HuH-7.5 (cell line): ENCODE measurements around the gene PRKCD.

Source experiments
- DNase-seq: peaks from one replicate; pipeline ENCODE4 v3.0.0; 2011; ENCODE audit warnings: low spot score

Gene PRKCD

DNA sequence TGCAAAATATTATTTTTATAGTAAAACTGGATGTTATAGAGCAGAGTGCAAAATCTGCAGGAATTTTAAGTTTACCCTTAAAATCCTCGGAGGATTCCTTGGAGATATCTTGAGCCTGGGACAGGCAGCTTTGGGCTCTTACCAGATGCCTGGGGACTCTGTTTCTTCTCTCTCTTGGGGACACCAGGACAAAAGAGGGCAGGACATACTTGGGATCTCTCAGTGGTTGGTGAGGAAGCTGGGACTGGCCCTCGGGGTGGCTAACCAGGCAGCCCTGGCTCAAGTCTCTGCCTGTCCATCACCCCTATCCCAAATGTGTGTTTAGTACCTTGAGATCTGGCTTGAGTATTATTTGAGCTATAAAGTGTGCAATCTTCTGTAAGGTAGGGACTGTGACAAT, 56.2 kb downstream of the PRKCD start:
- no peak for DNase-seq

GRCh38 chr3:53218131-53218530, 57.1 kb downstream of the PRKCD start:
- no peak for DNase-seq

- peak; percentile 68 for DNase-seq
Observed at GRCh38 chr3:53219895-53220483, 59.0 kb downstream of the PRKCD start.

- no peak for DNase-seq
Observed at GRCh38 chr3:53221345-53221744, 60.3 kb downstream of the PRKCD start.

DNA sequence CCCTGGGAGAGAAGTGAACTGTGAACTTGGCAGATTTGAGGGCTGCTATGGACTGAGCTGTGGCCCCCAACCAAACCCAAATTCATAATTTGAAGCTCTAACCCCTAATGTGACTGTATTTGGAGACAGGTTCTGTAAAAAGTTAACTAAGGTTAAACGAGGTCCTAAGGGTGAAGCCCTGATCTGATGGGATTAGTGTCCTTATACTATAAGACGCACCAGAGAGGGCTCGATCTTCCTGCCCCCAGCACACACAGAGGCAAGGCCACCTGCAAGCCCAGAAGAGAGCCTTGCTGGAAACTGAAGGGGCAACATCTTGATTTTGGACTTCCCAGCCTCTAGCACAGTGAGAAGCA, 60.8 kb downstream of the PRKCD start:
- no peak for DNase-seq

GRCh38 chr3:53222183-53222901, 61.3 kb downstream of the PRKCD start:
- DNase-seq: no peak

GRCh38 chr3:53223025-53223424, 62.0 kb downstream of the PRKCD start:
- no peak for DNase-seq

DNA sequence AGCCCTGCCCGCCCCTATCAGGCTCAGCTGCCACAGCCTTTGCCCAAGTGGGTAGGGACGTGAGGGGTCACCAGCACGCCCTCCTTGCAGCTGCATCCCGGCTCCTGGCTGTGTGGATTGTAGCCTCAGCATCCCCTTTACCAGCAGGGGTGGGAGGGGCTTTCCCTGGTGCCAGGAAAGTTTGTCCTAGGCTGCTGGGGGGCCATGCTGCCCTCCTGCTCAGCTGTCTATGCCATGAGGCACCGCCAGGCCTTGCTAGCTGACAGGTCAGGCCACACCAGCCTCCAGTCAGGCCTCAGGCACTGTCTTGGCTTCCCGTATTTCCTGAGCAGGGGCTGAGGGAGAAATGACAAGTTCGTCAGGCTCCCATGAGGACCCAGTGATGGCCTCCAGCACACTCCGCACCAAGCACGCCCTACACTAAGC, 62.5 kb downstream of the PRKCD start:
- DNase-seq: no peak

DNA sequence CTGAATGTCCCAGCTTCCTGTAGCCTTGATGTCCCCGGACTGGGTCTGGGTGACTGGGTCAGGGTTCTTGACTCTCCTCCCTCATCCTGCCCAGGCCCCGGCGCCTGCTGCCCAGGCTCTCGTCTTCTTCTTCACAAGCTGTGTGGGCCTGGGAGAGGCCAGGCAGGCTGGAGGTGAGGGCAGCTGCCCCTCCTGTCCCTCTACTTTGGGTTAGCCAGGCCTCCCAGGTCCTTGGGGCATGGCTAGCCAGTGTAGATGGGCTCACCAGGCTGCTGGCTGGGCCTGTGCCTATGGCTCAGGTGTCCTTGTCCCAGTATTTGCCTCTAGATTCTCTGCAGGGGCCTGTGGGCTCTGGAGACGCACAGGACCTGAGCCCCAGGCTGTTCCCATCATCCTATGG, 63.0 kb downstream of the PRKCD start:
- no peak for DNase-seq

GRCh38 chr3:53224536-53224935, 63.5 kb downstream of the PRKCD start:
- DNase-seq: no peak

DNA sequence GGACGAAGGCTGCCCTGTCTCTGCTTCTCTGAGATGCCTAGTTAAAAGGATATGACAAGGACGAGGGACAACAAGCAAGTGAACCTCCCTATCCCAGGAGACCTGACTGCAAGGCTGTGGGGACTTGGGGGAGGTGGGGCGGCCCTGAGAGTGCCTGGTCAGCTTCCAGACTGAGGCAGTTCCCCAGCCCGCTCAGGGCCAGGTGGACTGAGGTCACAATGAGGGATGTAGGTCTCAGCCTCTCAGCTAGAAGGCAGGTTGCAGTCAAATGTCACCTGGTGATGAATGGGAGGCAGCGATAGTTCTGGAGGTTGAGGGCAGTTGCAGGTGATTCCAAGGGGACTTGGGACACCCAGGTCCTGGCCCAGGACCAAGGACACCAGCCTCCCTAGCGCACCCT, 64.2 kb downstream of the PRKCD start:
- DNase-seq: no peak

GRCh38 chr3:53225651-53226050, 64.6 kb downstream of the PRKCD start:
- DNase-seq: no peak

DNA sequence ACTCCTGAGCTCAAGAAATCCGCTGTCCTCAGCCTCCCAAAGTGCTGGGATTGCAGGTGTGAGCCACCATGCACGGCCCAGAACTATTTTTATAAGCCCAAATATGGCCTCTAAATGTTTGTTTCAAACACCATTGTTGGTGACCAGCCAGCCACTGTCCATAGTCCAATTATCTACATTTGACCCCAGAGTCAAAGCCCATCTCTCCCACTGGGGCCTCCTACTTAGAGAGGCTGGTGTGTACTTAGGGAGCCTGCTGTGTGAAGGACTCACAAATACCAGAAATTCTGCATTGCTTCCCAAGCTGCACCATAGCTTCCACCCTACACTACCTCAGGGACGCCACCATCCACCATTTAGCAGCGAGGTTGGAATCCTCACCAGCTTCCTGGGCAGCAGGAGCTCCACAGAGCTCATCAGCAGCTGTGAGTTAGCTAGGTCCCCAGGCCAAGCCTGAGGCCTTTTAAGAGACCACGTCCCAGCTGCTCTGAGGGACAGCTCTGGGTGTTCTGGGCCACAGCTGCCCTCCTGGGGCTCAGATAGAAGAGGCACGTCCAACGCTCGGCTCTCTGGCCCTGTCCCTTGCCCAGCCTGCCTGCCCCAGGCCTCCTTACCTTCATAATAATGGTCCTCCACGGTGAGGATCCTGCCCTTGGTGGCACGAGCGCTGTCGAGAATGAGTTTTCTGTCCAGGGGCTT, 65.3 kb downstream of the PRKCD start:
- no peak for DNase-seq

DNA sequence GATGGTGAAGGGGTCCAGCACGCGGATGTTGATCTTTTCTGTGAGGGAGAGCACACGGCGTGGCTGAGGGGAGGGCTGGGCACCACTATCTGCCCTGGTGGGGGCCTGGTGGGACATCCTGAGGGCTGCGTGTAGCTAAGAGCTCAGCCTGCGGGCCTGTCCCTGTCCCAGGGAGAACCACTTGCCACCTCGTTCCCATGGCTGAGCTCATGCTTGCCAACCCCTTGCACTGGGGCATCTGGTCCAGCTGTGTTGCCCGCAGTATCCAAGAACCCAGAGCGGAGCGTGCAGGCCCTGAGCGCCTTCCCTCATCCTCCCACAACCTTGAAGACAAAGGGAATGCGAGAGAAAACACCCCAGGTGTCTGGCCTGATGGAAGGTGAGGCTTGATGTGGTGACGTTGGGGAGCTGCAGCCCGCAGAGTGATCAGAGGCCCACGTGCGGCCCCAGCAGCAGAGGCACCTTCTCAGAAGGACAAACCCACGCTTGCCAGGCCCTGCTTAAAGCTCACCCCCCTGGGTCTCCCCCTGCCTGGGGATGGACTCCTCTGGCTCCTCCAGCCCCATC, 65.9 kb downstream of the PRKCD start:
- DNase-seq: no peak

- DNase-seq: no peak
Observed at GRCh38 chr3:53227993-53228885, 67.2 kb downstream of the PRKCD start.

- DNase-seq: no peak
Observed at GRCh38 chr3:53229171-53229570, 68.2 kb downstream of the PRKCD start.

DNA sequence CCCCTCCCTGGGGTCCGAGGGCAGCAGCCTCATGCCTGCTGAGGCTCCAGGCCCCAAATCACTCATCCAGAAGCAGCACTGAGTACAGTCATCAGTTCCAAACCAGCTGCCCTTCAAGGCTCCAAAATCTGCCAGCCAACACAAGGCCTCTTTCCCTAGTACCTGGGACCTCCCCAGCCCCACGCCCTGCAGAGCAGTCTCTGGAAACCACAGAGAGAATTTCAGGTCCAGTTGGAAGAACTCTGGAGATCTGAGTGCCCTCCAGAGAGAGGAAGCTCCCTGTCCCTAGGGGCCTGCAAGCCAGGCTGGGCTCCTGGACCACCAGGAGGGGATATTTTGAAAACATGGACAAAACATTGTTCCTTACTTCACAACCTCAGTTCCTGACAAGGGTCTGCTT, 68.6 kb downstream of the PRKCD start:
- DNase-seq: no peak

GRCh38 chr3:53230041-53230621, 69.1 kb downstream of the PRKCD start:
- no peak for DNase-seq

- no peak for DNase-seq
Observed at GRCh38 chr3:53230789-53231188, 69.8 kb downstream of the PRKCD start.

DNA sequence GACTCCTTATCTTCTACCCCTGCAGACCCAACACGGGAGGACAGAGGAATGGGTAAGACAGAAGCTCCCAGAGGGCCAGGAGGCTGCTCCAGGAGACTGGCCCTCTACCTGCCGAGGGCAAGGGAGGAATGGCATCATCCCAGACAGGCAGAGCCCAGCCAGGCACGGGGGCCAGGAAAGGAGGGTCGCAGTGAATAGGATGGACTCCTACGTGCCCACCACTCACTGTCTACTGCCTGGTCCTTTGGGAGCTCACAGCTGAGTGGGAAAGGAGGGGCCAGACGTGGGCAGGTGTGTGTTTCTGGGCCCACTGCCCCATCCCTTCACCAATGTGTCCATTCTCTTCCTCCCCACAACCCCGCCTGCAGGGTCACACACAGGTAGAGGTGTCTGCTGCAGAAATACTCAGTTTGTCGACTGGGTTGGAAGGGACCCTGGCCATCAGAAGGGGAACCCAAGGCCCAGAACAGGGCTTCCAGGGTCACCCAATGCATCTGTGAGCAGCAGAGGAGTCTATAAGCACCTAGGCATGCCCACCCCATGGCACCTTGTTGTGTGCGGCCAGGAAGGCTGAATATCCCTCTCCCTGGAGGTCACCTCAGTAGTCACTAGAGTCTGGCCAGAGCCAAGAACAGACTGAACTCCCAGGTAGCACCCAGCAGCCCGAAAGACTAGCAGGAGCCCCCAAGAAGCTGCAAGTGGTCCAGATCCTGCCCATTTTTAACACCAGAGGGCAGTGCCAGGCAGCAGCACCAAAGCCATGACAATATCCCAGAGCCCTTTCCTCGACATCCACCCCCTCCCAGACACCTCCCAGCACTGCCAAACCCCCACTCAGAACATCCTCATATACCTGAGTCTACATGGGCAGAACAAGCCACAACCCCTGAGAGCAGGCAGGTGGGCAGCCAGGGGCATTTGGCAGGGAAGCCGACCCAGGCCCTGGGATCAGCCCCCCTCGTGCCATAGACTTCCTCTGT, 70.8 kb downstream of the PRKCD start:
- DNase-seq: no peak
